Prostate gland (tissue), 2 donors: ENCODE measurements around the gene CSPG4. TPM values are rescaled to one million over a fixed set of nuclear protein-coding genes. Genes with fewer than 3 reads are reported as not detected.
"Not testable (repeated sequence)": the region's sequence is repeated elsewhere in the genome, so short reads cannot be mapped to it uniquely, and the experiment has no call there.

Source experiments
- DNase-seq: peaks from one replicate; pipeline ENCODE4 v3.0.0-alpha.2; 2019; ENCODE audit warnings: low spot score
- H3K27ac ChIP-seq, 2 donors: fragments of 200-600 bp; sonication (generic); 2 replicates each; pipeline ENCODE4 v1.5.1; 2017 to 2019
- H3K27me3 ChIP-seq: fragments of 200-600 bp; sonication (generic); replicated peaks from 2 replicates; pipeline ENCODE4 v1.5.1; 2019; ENCODE audit not compliant: insufficient read depth
- H3K36me3 ChIP-seq, 2 donors: fragments of 200-600 bp; sonication (generic); 1 replicate in 1 of 2; 2 replicates in 1 of 2; pipeline versions ENCODE4 v1.5.1 to v1.8.1; 2017 to 2019
- H3K4me1 ChIP-seq: fragments of 200-600 bp; sonication (generic); replicated peaks from 2 replicates; pipeline ENCODE4 v1.5.1; 2019
- H3K4me3 ChIP-seq, 2 donors: fragments of 200-600 bp; sonication (generic); 2 replicates each; pipeline ENCODE4 v1.5.1; 2017 to 2019
- H3K9me3 ChIP-seq: fragments of 200-600 bp; sonication (generic); 2 replicates; pipeline ENCODE4 v1.5.1; 2017
- CTCF ChIP-seq, 4 experiments: fragments of 200-600 bp in 2 of 4; fragments of 450-650 bp in 2 of 4; sonication (generic) in 2 of 4; IDR thresholded peaks; 1 replicate in 3 of 4; 2 replicates in 1 of 4; pipeline ENCODE4 v1.5.1; 2016 to 2019; ENCODE audit warnings: antibody characterized with exemption in 4 of 4, mild to moderate bottlenecking in 2 of 4, moderate library complexity in 2 of 4
- POLR2A ChIP-seq: fragments of 450-650 bp; IDR thresholded peaks from one replicate; pipeline ENCODE4 v1.6.1; 2016; ENCODE audit warnings: antibody characterized with exemption, mild to moderate bottlenecking
- POLR2AphosphoS5 ChIP-seq: sonication (generic); formaldehyde crosslinking; IDR thresholded peaks from one replicate; pipeline ENCODE4 v1.6.1; 2017; ENCODE audit warnings: antibody characterized with exemption
- WGBS: methylation state at CpG from one replicate; pipeline ENCODE4 v1.1.5; 2018; 5-methylcytosine and 5-hydroxymethylcytosine counted together
- intact Hi-C: fragments of 100-400 bp; cut with DNase I; formaldehyde crosslinking; loops from one replicate; pipeline ENCODE4 v1.14.2; 2022
- total RNA-seq, 2 donors: library from RNA; depleted of rRNA; stranded (reverse); fragments of >200 nt; gene quantifications; one replicate each; pipeline ENCODE4 v1.1.0, GENCODE V29; 2016

The CSPG4 gene
- total RNA-seq, 2 donors from 2014 or later, result 14.3 to 29.4 TPM

- Histone ChIP-seq H3K4me3 (no peak overlapping the region), H3K9me3 (no peaks in the 10 kb centered on the region), H3K4me1 (no peaks in the 10 kb centered on the region), H3K27me3 (no peaks in the 10 kb centered on the region), H3K36me3 (no peaks in the 10 kb centered on the region), H3K27ac (no peak overlapping the region)
- no peak for TF ChIP-seq CTCF (IDR thresholded peaks at IDR 0.05)
- no peak for TF ChIP-seq POLR2A
- no peak for TF ChIP-seq POLR2AphosphoS5
- 82% methylated on average over 2 of the region's 2 CpGs for WGBS
- DNase-seq, result no peak
- intact Hi-C loops, result no loop called here
These were observed 38.6 kb upstream of the CSPG4 start for GRCh38 chr15:75751116-75751875.

- Histone ChIP-seq H3K4me1 (no peaks in the 10 kb centered on the region), H3K36me3 (no peaks in the 10 kb centered on the region), H3K27me3 (no peaks in the 10 kb centered on the region), H3K4me3 (no peak overlapping the region), H3K27ac (no peak overlapping the region), H3K9me3 (no peaks in the 10 kb centered on the region)
- WGBS, result 93% methylated on average over 10 of the region's 10 CpGs
- TF ChIP-seq POLR2AphosphoS5 (no peak), CTCF (IDR thresholded peaks at IDR 0.05) (no peak), POLR2A (no peak)
- no peak for DNase-seq
- intact Hi-C loops, result no loop called here
These were observed 37.8 kb upstream of the CSPG4 start for GRCh38 chr15:75750261-75751050.

GRCh38 chr15:75749820-75750219 lies 37.2 kb upstream of the CSPG4 start:
- intact Hi-C loops, result no loop called here
- H3K4me1 ChIP-seq, result no peaks in the 10 kb centered on the region
- H3K36me3 ChIP-seq, result no peaks in the 10 kb centered on the region
- H3K27ac ChIP-seq, result no peak overlapping the region
- TF ChIP-seq CTCF (IDR thresholded peaks at IDR 0.05) (no peak), POLR2AphosphoS5 (no peak), POLR2A (no peak)
- no peaks in the 10 kb centered on the region for H3K9me3 ChIP-seq
- WGBS, result 96% methylated on average over 4 of the region's 4 CpGs
- no peaks in the 10 kb centered on the region for H3K27me3 ChIP-seq
- no peak for DNase-seq
- no peak overlapping the region for H3K4me3 ChIP-seq

- DNase-seq, H3K27ac ChIP-seq, H3K4me3 ChIP-seq, H3K9me3 ChIP-seq, H3K4me1 ChIP-seq, H3K36me3 ChIP-seq, intact Hi-C loops, H3K27me3 ChIP-seq: not testable (repeated sequence)
- 88% methylated on average over 10 of the region's 10 CpGs for WGBS
These were observed 36.2 kb upstream of the CSPG4 start for GRCh38 chr15:75748882-75749281.

- intact Hi-C loops, DNase-seq, H3K4me3 ChIP-seq, H3K27ac ChIP-seq, H3K4me1 ChIP-seq, H3K27me3 ChIP-seq, H3K36me3 ChIP-seq, H3K9me3 ChIP-seq: not testable (repeated sequence)
- 93% methylated on average over 5 of the region's 5 CpGs for WGBS
These were observed 34.5 kb upstream of the CSPG4 start for GRCh38 chr15:75747121-75747520.

GRCh38 chr15:75745305-75745704 lies 32.7 kb upstream of the CSPG4 start:
- intact Hi-C loops, result no loop called here
- H3K4me1 ChIP-seq, result no peaks in the 10 kb centered on the region
- no peaks in the 10 kb centered on the region for H3K9me3 ChIP-seq
- no peaks in the 10 kb centered on the region for H3K36me3 ChIP-seq
- no peak overlapping the region for H3K4me3 ChIP-seq
- no peaks in the 10 kb centered on the region for H3K27me3 ChIP-seq
- WGBS, result 36% methylated on average over 1 of the region's 1 CpG
- no peak for DNase-seq
- no peak overlapping the region for H3K27ac ChIP-seq
- TF ChIP-seq CTCF (IDR thresholded peaks at IDR 0.05) (no peak), POLR2A (no peak), POLR2AphosphoS5 (no peak)

GRCh38 chr15:75742346-75742745 lies 29.7 kb upstream of the CSPG4 start:
- DNase-seq, intact Hi-C loops, H3K4me3 ChIP-seq, H3K27ac ChIP-seq, H3K27me3 ChIP-seq, H3K4me1 ChIP-seq, H3K9me3 ChIP-seq, H3K36me3 ChIP-seq: not testable (repeated sequence)
- 97% methylated on average over 4 of the region's 4 CpGs for WGBS
